ENCODE data around the gene LRRN2.
"Not testable (repeated sequence)": the region's sequence is repeated elsewhere in the genome, so short reads cannot be mapped to it uniquely, and the experiment has no call there.

LRRN2 gene

DNA sequence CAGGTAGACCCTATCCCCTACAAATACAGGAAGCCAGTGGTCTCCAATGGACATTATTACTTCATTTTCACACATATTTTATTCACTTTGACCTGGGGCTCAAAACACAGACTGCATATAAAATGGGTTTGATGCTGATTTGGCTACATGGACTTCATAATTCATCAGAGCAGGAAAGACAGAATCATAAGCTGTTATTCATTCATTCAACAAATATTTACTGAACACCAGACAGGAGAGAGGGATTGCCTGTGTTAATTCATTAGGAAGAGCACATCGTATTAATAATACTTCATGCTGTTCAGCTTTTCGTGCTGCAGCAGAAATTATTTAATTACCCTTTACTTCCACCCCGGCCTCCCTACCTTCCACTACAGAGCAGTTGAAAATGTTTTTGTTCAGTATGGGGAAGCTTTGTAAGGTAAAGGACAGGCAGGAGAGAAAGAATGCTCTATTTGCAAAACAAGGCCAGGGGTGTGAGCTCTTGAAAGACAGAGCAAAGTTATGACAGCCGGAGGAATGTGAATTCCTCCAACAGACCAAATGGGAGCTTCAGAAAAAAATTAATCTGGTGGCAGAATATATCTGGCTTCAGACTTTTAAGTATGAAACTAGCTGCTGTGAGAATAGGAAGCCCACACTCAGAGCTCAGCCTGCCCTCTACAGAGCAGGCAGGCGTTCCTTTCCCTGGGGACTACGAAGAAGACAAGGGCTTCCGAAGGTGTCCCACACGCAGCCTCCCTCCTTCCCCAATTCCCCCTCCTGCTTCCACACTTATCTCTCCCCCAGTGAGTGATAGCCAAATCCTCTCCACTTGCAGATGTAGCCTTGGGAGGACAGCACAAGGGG is 111.3 kb downstream of the LRRN2 start:
- DNase-seq (ENCODE audit: low read depth): peak; percentile 17

- DNase-seq (ENCODE audit: low read depth): peak; percentile 45
Measured at GRCh38 chr1:204572923-204573922, 112.3 kb downstream of the LRRN2 start.

DNA sequence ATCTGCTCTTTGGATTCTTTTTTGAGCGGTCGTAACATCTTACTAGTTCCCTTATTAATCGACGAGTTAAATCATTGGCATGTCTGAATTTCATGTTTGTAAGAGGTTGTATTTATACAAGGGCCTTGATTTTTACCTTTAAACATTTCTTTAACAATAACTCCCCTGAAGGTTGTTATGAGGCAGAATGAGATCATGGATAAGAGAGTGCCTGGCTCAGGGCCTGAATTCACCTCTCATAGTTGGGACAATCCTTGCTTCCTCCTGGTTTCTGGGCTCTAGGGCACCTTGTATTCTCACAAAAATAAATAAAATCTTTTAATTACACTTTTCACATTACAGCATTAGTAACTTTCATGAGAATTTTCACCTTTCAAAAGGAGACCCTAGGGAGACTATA is 113.9 kb downstream of the LRRN2 start:
- DNase-seq (ENCODE audit: low read depth): no peak

GRCh38 chr1:204571128-204571527 is 114.4 kb downstream of the LRRN2 start:
- DNase-seq (ENCODE audit: low read depth): no peak

- not testable (repeated sequence) for DNase-seq (ENCODE audit: low read depth)
Measured at GRCh38 chr1:204570021-204570420, 115.5 kb downstream of the LRRN2 start.

GRCh38 chr1:204569478-204569877 is 116.1 kb downstream of the LRRN2 start:
- no peak for DNase-seq (ENCODE audit: low read depth)

DNA sequence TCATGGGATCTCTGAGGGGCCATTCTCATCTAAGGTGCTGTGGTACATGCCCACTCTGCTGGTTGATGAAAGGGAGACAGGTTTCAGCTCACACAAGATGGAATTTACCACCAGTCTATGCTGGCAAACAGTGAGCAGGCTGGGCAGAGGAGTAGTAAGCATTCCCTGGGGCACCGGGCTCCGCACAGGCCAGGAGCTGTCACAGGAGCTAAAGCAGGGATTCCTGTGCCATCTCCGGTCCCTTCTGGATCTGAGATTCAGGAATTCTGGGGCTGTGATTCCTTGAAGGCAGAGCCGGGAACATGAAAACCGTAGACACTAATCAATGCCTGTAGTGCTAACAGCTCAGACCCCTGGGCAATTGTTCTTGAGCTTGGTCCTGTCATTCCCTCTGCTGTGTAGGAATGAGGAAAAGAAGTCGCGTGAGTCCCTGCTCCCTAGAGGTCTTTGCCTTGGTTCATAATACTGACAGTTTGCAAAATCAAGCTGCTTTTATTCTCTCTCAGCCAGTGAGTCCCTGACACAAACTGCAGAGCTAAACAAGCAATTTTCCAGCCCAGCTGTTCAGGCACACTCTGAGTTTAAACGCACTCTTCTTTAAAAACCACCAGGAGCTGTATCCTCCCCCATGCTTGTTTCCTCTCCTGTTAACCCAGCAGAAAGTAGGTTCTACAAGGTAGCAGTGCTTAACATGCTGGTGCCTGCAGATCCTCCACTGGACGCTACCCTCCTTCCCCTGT is 116.8 kb downstream of the LRRN2 start:
- no peak for DNase-seq (ENCODE audit: low read depth)

Data from iris pigment epithelial cell (primary cell).